Mucosa of rectum (tissue), 2 donors: ENCODE results near the gene EPB41L5.

Source experiments
- H3K27ac ChIP-seq, 2 donors: one replicate each; pipeline ENCODE4 v1.7.0; 2013; ENCODE audit warnings: inconsistent platforms in 2 of 2, low read depth in 2 of 2, low read length in 2 of 2
- H3K27me3 ChIP-seq, 2 donors: one replicate each; pipeline ENCODE4 v1.7.0; 2013; ENCODE audit warnings: low read length in 2 of 2; ENCODE audit not compliant: control insufficient read depth in 2 of 2, insufficient read depth in 2 of 2
- H3K36me3 ChIP-seq, 2 donors: one replicate each; pipeline ENCODE4 v1.7.0; 2013; ENCODE audit warnings: low read length in 2 of 2; ENCODE audit not compliant: control insufficient read depth in 2 of 2, insufficient read depth in 2 of 2
- H3K4me1 ChIP-seq, 2 donors: one replicate each; pipeline ENCODE4 v1.7.0; 2013; ENCODE audit warnings: low read length in 2 of 2, mild to moderate bottlenecking in 1 of 2; ENCODE audit not compliant: control insufficient read depth in 2 of 2, insufficient read depth in 2 of 2
- H3K4me3 ChIP-seq, 2 donors: one replicate each; pipeline ENCODE4 v1.7.0; 2013; ENCODE audit warnings: low read length in 2 of 2
- H3K9ac ChIP-seq, 2 donors: one replicate each; pipeline ENCODE4 v1.7.0; 2013; ENCODE audit warnings: low read length in 2 of 2, low read depth in 1 of 2, mild to moderate bottlenecking in 1 of 2
- H3K9me3 ChIP-seq, 2 donors: one replicate each; pipeline ENCODE4 v1.7.0; 2013; ENCODE audit warnings: low read length in 2 of 2; ENCODE audit not compliant: control insufficient read depth in 2 of 2
- donor health status: healthy.
- donor health status: Normal muscosa, but diverticular disease.

The EPB41L5 gene

DNA sequence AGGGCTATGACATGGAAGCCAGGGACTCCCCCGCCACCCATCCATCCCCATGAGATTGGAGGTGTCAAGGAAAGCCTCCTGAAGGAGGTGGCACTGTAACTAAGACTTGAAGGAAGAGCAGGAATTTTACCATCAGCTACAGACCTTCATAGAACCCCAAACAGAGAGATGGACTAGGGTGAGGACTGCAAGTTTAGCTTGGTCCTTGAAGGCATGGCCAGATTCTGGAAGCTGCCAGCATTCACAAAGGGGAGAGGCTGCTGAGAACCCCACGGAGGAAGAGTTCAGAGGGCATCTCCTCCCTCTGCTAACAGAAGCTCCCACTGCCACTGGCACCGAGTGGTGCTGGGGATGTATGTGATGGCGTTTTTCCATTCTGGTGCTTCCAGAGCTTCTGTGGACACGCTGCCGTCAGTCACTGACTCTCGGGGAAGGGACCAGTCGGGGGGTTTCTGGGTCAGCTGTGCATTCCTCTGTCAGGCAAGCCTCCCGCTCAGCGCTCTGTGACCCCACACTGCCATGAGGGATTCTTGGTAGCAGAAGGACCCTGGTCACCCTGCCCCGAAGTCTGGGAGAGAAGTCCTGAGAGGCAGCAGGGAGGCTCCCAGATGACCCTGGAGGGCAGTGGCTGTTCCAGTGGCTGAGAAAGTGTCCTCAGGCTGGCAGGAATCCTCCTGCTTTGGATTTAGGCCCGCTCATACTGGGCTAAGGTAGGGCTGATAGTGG lies 192.2 kb downstream of the EPB41L5 start:
- Histone ChIP-seq H3K36me3 (no peaks in the 10 kb centered on the region), H3K4me3 (no peak overlapping the region), H3K27me3 (no peaks in the 10 kb centered on the region), H3K4me1 (peaks cover 0 to 7% of the 10 kb centered on the region in 2 donors), H3K27ac (peak overlapping the region; percentile 31 to 32), H3K9me3 (no peaks in the 10 kb centered on the region), H3K9ac (no peak overlapping the region)

DNA sequence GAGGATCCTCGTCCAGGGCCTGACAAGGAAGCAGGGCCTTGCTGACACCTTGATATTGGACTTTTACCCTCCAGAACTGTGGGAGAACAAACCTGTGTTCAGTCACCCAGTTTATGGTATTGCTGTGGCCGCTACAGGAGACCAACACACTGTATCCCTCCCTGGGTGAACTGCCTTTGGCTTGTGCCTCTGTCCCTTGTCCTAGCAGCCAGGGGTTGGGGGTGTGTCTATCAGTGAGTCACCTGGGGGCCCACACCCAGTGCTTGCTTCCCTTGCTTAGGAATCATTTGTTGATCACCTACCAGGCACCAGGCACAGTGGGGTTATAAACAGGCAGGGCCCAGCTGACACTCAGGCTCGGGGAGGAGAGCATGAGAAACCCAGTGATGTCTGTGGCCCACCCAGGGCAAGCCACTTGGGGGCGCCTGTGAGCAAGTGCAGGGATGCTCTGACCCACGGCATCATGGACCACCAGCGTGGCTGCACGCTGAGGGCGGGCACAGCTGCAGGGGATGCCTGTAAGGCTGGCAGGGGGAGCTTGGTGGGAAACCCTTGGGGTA lies 193.2 kb downstream of the EPB41L5 start:
- no peak overlapping the region for H3K9ac ChIP-seq
- peaks cover 0 to 7% of the 10 kb centered on the region in 2 donors for H3K4me1 ChIP-seq
- H3K27ac ChIP-seq = peak overlapping the region; percentile 31 to 32
- no peaks in the 10 kb centered on the region for H3K9me3 ChIP-seq
- H3K36me3 ChIP-seq = no peaks in the 10 kb centered on the region
- no peaks in the 10 kb centered on the region for H3K27me3 ChIP-seq
- no peak overlapping the region for H3K4me3 ChIP-seq

DNA sequence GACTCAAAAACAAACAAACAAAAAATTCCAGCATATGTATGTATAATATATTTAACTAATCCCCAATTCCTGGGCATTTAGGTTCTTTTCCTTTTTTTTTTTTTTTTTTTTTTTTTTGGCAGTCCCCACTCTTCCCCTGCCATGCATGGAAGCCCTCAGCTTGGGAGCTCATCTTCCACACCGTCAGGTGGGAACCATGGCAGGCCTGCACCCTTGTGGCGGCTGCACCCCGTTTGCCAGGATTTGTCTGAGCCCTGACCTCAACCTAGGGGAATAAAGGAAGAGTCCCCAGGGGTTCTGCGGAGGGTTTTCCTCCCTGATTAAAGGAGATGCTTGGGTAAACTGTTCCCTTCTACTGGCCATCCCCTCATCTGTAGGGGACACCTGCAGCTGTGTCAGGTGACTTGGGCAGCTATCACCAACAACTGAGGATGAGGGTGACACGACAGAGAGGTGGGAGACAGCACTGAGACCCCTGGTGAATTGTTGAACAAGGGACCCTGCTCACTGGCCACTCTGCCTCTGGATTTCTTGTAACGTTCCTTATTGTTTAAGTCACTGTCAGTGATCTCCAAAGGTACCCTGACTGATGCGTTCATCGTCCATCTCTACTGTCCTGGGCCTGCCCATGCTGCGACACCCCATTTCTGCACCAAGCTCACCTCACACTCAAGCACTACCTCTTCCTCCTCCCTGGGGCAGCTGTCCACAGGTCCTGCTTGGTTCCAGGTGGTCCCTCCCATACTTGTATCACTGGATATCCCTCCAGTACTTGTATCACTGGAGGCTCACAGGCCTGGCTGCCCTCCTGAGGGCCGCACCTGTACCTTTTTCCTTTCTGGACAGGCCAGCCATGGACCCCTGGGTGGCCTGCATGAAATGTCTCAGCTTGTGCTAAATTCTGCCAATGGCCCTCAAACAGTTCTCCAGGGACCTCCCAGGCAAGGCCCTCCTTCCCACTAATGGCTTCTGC lies 195.8 kb downstream of the EPB41L5 start:
- Histone ChIP-seq H3K27me3 (no peaks in the 10 kb centered on the region), H3K27ac (no peak overlapping the region), H3K36me3 (no peaks in the 10 kb centered on the region), H3K4me1 (peaks cover 0 to 6% of the 10 kb centered on the region in 2 donors), H3K9ac (no peak overlapping the region), H3K4me3 (no peak overlapping the region), H3K9me3 (no peaks in the 10 kb centered on the region)

DNA sequence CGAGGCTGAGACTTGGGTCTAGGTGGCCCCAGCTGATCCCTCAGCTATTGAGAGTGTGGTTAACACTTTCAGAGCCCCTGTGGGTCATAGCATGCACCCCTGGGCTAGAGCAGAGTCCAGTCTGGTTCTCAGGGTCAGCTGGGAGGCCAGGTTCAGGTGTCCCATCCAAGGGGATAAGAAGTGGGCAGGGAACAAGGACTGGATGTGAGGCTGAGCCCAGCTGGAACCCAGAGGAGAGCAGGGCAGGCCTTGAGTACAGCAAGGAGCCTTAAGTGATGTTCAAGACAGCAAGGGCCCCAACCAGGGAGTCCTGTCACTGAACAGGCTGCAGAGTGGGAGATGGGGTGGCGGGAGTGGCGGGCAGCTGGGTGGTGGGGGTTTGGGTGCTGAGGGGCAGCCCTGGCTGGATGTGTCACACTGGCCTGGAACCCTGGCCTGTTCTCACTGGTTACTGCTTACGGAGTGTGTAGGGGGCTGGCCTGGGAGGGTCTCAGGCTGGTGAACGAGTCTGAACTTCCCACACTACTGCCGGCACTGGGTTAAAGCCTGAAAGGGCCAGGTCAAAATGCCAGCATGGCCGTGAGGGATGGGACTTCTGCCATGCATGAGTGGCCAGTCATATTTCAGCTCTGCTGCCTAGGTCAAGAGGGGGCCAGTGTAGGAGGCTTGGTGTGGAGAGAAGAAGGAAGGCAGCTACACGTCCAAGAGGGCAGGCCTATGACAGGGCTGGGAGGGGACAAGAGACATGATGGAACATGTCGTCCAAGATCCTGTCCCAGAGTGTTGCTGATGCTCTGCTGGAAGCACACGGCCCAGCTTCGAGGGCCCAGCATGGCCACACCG lies 196.8 kb downstream of the EPB41L5 start:
- H3K36me3 ChIP-seq = no peaks in the 10 kb centered on the region
- H3K9me3 ChIP-seq = no peaks in the 10 kb centered on the region
- H3K27me3 ChIP-seq = no peaks in the 10 kb centered on the region
- H3K27ac ChIP-seq = no peak overlapping the region
- H3K4me3 ChIP-seq = no peak overlapping the region
- peaks cover 0 to 2% of the 10 kb centered on the region in 2 donors for H3K4me1 ChIP-seq
- H3K9ac ChIP-seq = no peak overlapping the region

DNA sequence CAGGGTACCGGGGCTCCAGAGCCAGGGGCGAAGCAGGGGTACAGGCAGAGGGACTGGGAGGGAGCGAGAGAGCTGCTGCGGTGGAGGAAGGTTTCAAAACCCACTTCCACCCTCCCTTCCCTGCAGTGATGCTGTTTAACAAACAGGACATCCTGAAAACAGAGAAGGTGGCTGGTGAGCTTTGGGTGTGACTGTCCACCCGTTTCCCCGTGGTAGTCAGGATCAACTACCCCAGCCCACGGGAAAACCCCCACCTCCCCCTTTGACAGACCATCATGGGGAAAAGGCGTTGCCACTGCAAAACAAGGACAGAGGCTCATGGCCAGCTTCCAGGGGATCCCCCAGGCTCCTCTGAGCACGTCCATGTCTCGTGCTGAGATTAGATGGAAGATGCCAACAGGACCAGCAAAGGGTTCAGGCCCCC lies 197.4 kb downstream of the EPB41L5 start:
- Histone ChIP-seq H3K9me3 (no peaks in the 10 kb centered on the region), H3K27me3 (no peaks in the 10 kb centered on the region), H3K4me1 (peaks cover 0 to 2% of the 10 kb centered on the region in 2 donors), H3K27ac (no peak overlapping the region), H3K36me3 (no peaks in the 10 kb centered on the region), H3K9ac (no peak overlapping the region), H3K4me3 (no peak overlapping the region)

DNA sequence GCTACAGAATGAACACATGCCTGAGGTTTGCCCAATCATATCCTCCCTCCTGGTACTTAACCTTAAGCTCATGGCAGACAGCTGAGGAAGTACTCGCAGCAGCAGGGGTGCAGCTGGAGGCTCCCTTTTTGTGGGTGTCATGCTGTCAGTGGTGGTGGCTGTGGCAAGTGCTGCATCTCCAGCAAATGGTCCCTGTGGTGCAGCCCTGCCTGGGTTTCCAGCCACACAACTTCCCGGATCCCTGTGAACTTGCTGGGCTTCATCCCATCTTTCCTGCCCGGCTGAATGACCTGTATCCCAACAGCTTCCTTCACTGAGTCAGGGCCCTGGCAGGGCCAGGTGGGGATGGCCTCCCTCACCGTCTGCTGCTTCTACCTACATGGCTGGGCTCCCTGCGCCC lies 205.3 kb downstream of the EPB41L5 start:
- no peak overlapping the region for H3K9ac ChIP-seq
- H3K9me3 ChIP-seq = no peaks in the 10 kb centered on the region
- H3K4me1 ChIP-seq = peaks cover 6 to 9% of the 10 kb centered on the region in 2 donors
- H3K27me3 ChIP-seq = no peaks in the 10 kb centered on the region
- H3K36me3 ChIP-seq = peaks cover 0 to 8% of the 10 kb centered on the region in 2 donors
- H3K4me3 ChIP-seq = no peak overlapping the region
- no peak overlapping the region for H3K27ac ChIP-seq

DNA sequence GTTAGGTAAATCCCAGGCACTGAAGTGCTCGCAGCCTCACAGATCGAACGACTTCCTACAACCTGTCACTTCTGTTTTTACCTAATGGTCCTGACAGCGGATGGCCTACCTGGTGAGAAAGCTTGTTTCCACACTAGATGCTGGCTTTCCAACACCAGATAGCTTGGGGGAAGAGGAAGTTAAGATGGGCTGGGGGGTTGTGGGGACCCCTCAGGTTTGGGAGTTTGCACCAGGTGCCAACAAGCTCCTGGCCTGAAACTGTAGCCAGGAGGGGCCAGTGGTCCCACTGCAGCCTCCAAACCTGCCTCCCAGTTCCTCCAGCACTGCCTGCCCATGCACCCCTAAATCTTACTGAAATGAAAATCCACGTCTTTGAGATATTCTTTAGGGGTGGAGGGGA lies 206.4 kb downstream of the EPB41L5 start:
- Histone ChIP-seq H3K4me1 (peaks cover 14 to 16% of the 10 kb centered on the region in 2 donors), H3K36me3 (peaks cover 0 to 8% of the 10 kb centered on the region in 2 donors), H3K27me3 (no peaks in the 10 kb centered on the region), H3K9me3 (no peaks in the 10 kb centered on the region), H3K27ac (no peak overlapping the region), H3K4me3 (no peak overlapping the region), H3K9ac (no peak overlapping the region)

DNA sequence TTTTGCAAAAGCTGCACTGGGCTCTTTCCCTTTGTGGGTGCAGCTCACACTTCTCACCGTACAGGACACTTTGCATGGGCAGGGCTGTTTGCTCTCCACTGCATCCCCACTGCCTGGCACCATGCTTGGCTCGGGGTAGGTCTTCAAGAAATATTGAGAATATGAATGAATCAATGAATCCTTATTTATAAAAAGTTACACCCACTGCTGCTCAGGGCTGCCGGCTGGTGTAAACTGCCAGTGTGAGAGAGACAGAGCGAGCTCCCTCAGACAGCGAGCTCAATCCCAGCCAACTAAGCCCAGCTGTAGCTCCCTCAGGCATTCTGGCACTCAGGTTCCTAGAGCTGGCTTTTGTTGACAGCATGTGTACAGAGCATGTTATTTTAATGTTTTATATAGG lies 206.9 kb downstream of the EPB41L5 start:
- H3K9ac ChIP-seq = no peak overlapping the region
- no peak overlapping the region for H3K4me3 ChIP-seq
- no peaks in the 10 kb centered on the region for H3K27me3 ChIP-seq
- H3K27ac ChIP-seq = no peak overlapping the region
- peaks cover 0 to 8% of the 10 kb centered on the region in 2 donors for H3K36me3 ChIP-seq
- no peaks in the 10 kb centered on the region for H3K9me3 ChIP-seq
- H3K4me1 ChIP-seq = peaks cover 15 to 18% of the 10 kb centered on the region in 2 donors

DNA sequence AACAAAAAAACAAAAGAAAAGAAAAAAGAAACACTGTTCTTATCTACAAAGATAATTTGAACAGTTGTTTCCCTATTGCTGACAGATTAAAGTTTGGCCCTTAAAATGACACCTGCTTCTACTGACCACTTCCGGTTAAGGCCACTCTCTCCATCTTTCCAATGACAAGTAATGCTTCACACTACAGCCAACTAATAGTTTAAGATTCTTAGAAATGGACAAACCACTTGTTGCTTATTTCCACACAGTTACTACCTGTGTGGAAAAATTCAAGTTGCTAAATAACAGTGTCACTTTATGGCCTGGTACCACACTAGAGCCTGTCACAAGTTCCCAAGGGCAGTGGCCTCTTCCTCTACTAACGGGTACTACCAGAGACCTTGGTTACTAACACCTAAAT lies 207.9 kb downstream of the EPB41L5 start:
- peaks cover 15 to 20% of the 10 kb centered on the region in 2 donors for H3K4me1 ChIP-seq
- H3K27me3 ChIP-seq = no peaks in the 10 kb centered on the region
- no peak overlapping the region for H3K4me3 ChIP-seq
- no peak overlapping the region for H3K9ac ChIP-seq
- H3K9me3 ChIP-seq = no peaks in the 10 kb centered on the region
- H3K27ac ChIP-seq = no peak overlapping the region
- H3K36me3 ChIP-seq = peaks cover 0 to 8% of the 10 kb centered on the region in 2 donors
